Stimulated activated CD8-positive, alpha-beta memory T cell treated with anti-CD3 and anti-CD28 coated beads, Interleukin-15, amount 100 ng/mL, for 24 hours (primary cell): ENCODE data around the gene LRRN2.

Source experiments
- DNase-seq: peaks from one replicate; pipeline ENCODE4 v3.0.0-alpha.2; 2020; ENCODE audit warnings: low read depth

The LRRN2 gene

GRCh38 chr1:204662530-204662929 is 23.0 kb downstream of the LRRN2 start:
- no peak for DNase-seq

- no peak for DNase-seq
Measured at GRCh38 chr1:204660509-204660908, 25.0 kb downstream of the LRRN2 start.

- DNase-seq = no peak
Measured at GRCh38 chr1:204659056-204659455, 26.5 kb downstream of the LRRN2 start.

GRCh38 chr1:204658295-204658694 is 27.2 kb downstream of the LRRN2 start:
- no peak for DNase-seq

- DNase-seq = no peak
Measured at GRCh38 chr1:204653590-204654340, 31.8 kb downstream of the LRRN2 start.

GRCh38 chr1:204652497-204652896 is 33.0 kb downstream of the LRRN2 start:
- DNase-seq = no peak

GRCh38 chr1:204651843-204652421 is 33.6 kb downstream of the LRRN2 start:
- DNase-seq = no peak

GRCh38 chr1:204650911-204651570 is 34.5 kb downstream of the LRRN2 start:
- DNase-seq = no peak

GRCh38 chr1:204649721-204650521 is 35.6 kb downstream of the LRRN2 start:
- no peak for DNase-seq

GRCh38 chr1:204648576-204648975 is 37.0 kb downstream of the LRRN2 start:
- DNase-seq = no peak

GRCh38 chr1:204647805-204648153 is 37.8 kb downstream of the LRRN2 start:
- no peak for DNase-seq

- no peak for DNase-seq
Measured at GRCh38 chr1:204647114-204647804, 38.3 kb downstream of the LRRN2 start.

- no peak for DNase-seq
Measured at GRCh38 chr1:204645666-204646065, 39.9 kb downstream of the LRRN2 start.

- DNase-seq = no peak
Measured at GRCh38 chr1:204645251-204645650, 40.3 kb downstream of the LRRN2 start.

GRCh38 chr1:204643503-204643902 is 42.0 kb downstream of the LRRN2 start:
- no peak for DNase-seq

- no peak for DNase-seq
Measured at GRCh38 chr1:204641936-204642335, 43.6 kb downstream of the LRRN2 start.

- DNase-seq = no peak
Measured at GRCh38 chr1:204641455-204641854, 44.1 kb downstream of the LRRN2 start.

- no peak for DNase-seq
Measured at GRCh38 chr1:204640578-204640977, 45.0 kb downstream of the LRRN2 start.

- no peak for DNase-seq
Measured at GRCh38 chr1:204634260-204634910, 51.2 kb downstream of the LRRN2 start.

GRCh38 chr1:204633665-204634064 is 51.9 kb downstream of the LRRN2 start:
- DNase-seq = no peak

- no peak for DNase-seq
Measured at GRCh38 chr1:204630132-204630905, 55.2 kb downstream of the LRRN2 start.
